Stromal cell of bone marrow (primary cell): Measurements from ENCODE around the gene CADM1.

ENCODE experiments used
- DNase-seq: peaks from one replicate; pipeline ENCODE4 v3.0.0-alpha.2; 2012; ENCODE audit warnings: low read depth

The CADM1 gene

GRCh38 chr11:115515647-115516395, 11.6 kb upstream of the CADM1 start:
- no peak for DNase-seq

- no peak for DNase-seq
Measured at GRCh38 chr11:115506954-115507675, 2.9 kb upstream of the CADM1 start.

- no peak for DNase-seq
Measured at GRCh38 chr11:115505175-115505574, 960 bp upstream of the CADM1 start.

- DNase-seq, result no peak
Measured at GRCh38 chr11:115503886-115504275, 334 bp downstream of the CADM1 start.

GRCh38 chr11:115503083-115503885, 931 bp downstream of the CADM1 start:
- DNase-seq, result peak; percentile 9

- DNase-seq, result no peak
Measured at GRCh38 chr11:115502636-115503082, 1.6 kb downstream of the CADM1 start.

GRCh38 chr11:115501893-115502589, 2.2 kb downstream of the CADM1 start:
- no peak for DNase-seq

- DNase-seq, result no peak
Measured at GRCh38 chr11:115501502-115501892, 2.7 kb downstream of the CADM1 start.

GRCh38 chr11:115500547-115501501, 3.4 kb downstream of the CADM1 start:
- no peak for DNase-seq

- no peak for DNase-seq
Measured at GRCh38 chr11:115499891-115500290, 4.3 kb downstream of the CADM1 start.

GRCh38 chr11:115499241-115499799, 4.9 kb downstream of the CADM1 start:
- DNase-seq, result no peak

GRCh38 chr11:115498354-115498753, 5.9 kb downstream of the CADM1 start:
- DNase-seq, result no peak

GRCh38 chr11:115497303-115497702, 6.9 kb downstream of the CADM1 start:
- DNase-seq, result no peak

GRCh38 chr11:115496892-115497291, 7.3 kb downstream of the CADM1 start:
- no peak for DNase-seq

GRCh38 chr11:115493905-115494304, 10.3 kb downstream of the CADM1 start:
- no peak for DNase-seq

GRCh38 chr11:115493488-115493887, 10.7 kb downstream of the CADM1 start:
- DNase-seq, result no peak

- DNase-seq, result no peak
Measured at GRCh38 chr11:115489466-115489865, 14.7 kb downstream of the CADM1 start.

- no peak for DNase-seq
Measured at GRCh38 chr11:115488945-115489344, 15.3 kb downstream of the CADM1 start.

GRCh38 chr11:115481528-115481927, 22.7 kb downstream of the CADM1 start:
- DNase-seq, result no peak

- DNase-seq, result no peak
Measured at GRCh38 chr11:115480611-115481010, 23.6 kb downstream of the CADM1 start.

GRCh38 chr11:115477410-115477809, 26.8 kb downstream of the CADM1 start:
- no peak for DNase-seq
